ENCODE data around the gene CARMIL1. TPM values are rescaled to one million over a fixed set of nuclear protein-coding genes. Genes with fewer than 3 reads are reported as not detected.

The CARMIL1 gene
- total RNA-seq, 1 experiment from 2014 or later: 23.6 TPM

- Histone ChIP-seq H3K27me3 (ENCODE audit: insufficient read depth, low read length) (no peaks in the 10 kb centered on the region), H2AFZ (ENCODE audit: low read length) (no peak overlapping the region), H3K23ac (ENCODE audit: insufficient read length, low read depth, low read length) (no peak overlapping the region), H3K4me1 (ENCODE audit: insufficient read depth, low read length) (peaks cover 9% of the 10 kb centered on the region), H4K91ac (ENCODE audit: insufficient read length, low read depth, low read length) (no peak overlapping the region), H3K9me3 (ENCODE audit: control insufficient read depth, low read depth, low read length) (no peaks in the 10 kb centered on the region), H3K18ac (ENCODE audit: insufficient read length, low read depth, low read length) (no peak overlapping the region), H2BK12ac (ENCODE audit: insufficient read length, low read depth, low read length) (no peak overlapping the region), H4K5ac (ENCODE audit: insufficient read length, low read depth, low read length) (no peak overlapping the region), H2BK5ac (ENCODE audit: insufficient read length, low read length) (no peak overlapping the region), H3K27ac (ENCODE audit: insufficient read length, low read depth, low read length) (no peak overlapping the region), H2BK120ac (ENCODE audit: low read depth, low read length, poor library complexity, severe bottlenecking) (no peak overlapping the region), H3K9ac (ENCODE audit: extremely low read depth, insufficient read length, low read length) (no peak overlapping the region), H3K4me2 (ENCODE audit: insufficient read depth, insufficient read length, low read length) (no peak overlapping the region), H3T11ph (ENCODE audit: low read length) (no peak overlapping the region), H3K79me2 (ENCODE audit: insufficient read depth, low read length) (peaks cover 2% of the 10 kb centered on the region; the same call in 1 of the 2 replicates), H3K56ac (ENCODE audit: insufficient read length, low read depth, low read length) (no peak overlapping the region), H3K4ac (ENCODE audit: low read depth, low read length) (no peak overlapping the region), H2BK15ac (ENCODE audit: low read depth, low read length) (no peak overlapping the region), H4K20me1 (ENCODE audit: control insufficient read depth, insufficient read depth, insufficient read length) (peaks cover 2% of the 10 kb centered on the region), H2BK20ac (ENCODE audit: low read depth, low read length, poor library complexity, severe bottlenecking) (no peak overlapping the region), H4K8ac (replicated peaks; ENCODE audit: insufficient read length, low read depth, low read length) (no peak overlapping the region), H3K14ac (ENCODE audit: insufficient read depth, low read length) (no peak overlapping the region), H3K79me1 (ENCODE audit: insufficient read depth, low read depth, low read length, poor library complexity, severe bottlenecking) (peaks cover 3% of the 10 kb centered on the region), H3K23me2 (ENCODE audit: insufficient read length, low read depth, low read length, poor library complexity, severe bottlenecking) (no peaks in the 10 kb centered on the region), H2AK5ac (ENCODE audit: insufficient read length, low read length) (no peak overlapping the region)
- DNase-seq: no peak
- Mint-ChIP-seq H3K27me3 (ENCODE audit: low read depth) (no peaks in the 10 kb centered on the region), H3K9me3 (peaks cover 0 to 4% of the 10 kb centered on the region in 2 experiments; a peak in 2 of 5 replicates), H3K36me3 (ENCODE audit: insufficient read depth in 1 of 3, low read depth in 3 of 3) (peaks cover 0 to 5% (median under 1%) of the 10 kb centered on the region in 3 experiments; a peak in 5 of 7 replicates), H3K4me3 (no peak overlapping the region), H3K27ac (no peak overlapping the region; a peak in 1 of 7 replicates), H3K4me1 (peaks cover 66 to 71% of the 10 kb centered on the region in 2 experiments)
- WGBS (ENCODE audit: extremely low coverage, insufficient read length, low lambda C conversion rate): no CpG with 5 or more reads among the region's 1 CpG
- TF ChIP-seq, protein P1, sequence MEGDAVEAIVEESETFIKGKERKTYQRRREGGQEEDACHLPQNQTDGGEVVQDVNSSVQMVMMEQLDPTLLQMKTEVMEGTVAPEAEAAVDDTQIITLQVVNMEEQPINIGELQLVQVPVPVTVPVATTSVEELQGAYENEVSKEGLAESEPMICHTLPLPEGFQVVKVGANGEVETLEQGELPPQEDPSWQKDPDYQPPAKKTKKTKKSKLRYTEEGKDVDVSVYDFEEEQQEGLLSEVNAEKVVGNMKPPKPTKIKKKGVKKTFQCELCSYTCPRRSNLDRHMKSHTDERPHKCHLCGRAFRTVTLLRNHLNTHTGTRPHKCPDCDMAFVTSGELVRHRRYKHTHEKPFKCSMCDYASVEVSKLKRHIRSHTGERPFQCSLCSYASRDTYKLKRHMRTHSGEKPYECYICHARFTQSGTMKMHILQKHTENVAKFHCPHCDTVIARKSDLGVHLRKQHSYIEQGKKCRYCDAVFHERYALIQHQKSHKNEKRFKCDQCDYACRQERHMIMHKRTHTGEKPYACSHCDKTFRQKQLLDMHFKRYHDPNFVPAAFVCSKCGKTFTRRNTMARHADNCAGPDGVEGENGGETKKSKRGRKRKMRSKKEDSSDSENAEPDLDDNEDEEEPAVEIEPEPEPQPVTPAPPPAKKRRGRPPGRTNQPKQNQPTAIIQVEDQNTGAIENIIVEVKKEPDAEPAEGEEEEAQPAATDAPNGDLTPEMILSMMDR (conservative IDR thresholded peaks at IDR 0.05): no peak
Measured at GRCh38 chr6:25414168-25414567, 135.0 kb downstream of the CARMIL1 start.

All from H9 (cell line).